ENCODE data around the gene C2CD4D.

C2CD4D gene

GRCh38 chr1:151833172-151833900, 6.3 kb downstream of the C2CD4D start:
- H3K4me1 ChIP-seq (ENCODE audit: control insufficient read depth, insufficient read depth, low read length): peaks cover 2% of the 10 kb centered on the region
- CTCF ChIA-PET: interaction anchor here (0.5 kb wide), 1 partner anchor 70 kb away, joined by 5 read pairs; the partner anchor contains the start of gene MRPL9

More at GRCh38 chr1:151833172-151833900, 6.3 kb downstream of the C2CD4D start:
- Histone ChIP-seq H3K4me3 (ENCODE audit: low read depth, low read length) (no peak overlapping the region), H3K27ac (ENCODE audit: extremely low read depth, low read depth, low read length) (no peak overlapping the region), H3K9me3 (ENCODE audit: control insufficient read depth, insufficient read depth, low read depth, low read length) (no peaks in the 10 kb centered on the region), H3K36me3 (ENCODE audit: control insufficient read depth in 2 of 2, insufficient read depth in 1 of 2, low read length in 2 of 2) (no peaks in the 10 kb centered on the region)
- POLR2A ChIA-PET: no interaction called here
- TF ChIP-seq ZNF776 (tag by site-specific recombination; IDR thresholded peaks at IDR 0.05; ENCODE audit: borderline replicate concordance) (no peak), GLI2 (tag by site-specific recombination; IDR thresholded peaks at IDR 0.05; ENCODE audit: borderline replicate concordance, low read depth) (no peak), ZNF658 (tag by site-specific recombination; IDR thresholded peaks at IDR 0.05) (no peak), HOXA7 (CRISPR knock-in tag; IDR thresholded peaks at IDR 0.05; ENCODE audit: borderline replicate concordance) (no peak), ZNF121 (tag by site-specific recombination; IDR thresholded peaks at IDR 0.05) (no peak), ZNF202 (tag by site-specific recombination; IDR thresholded peaks at IDR 0.05; ENCODE audit: borderline replicate concordance) (no peak), ZNF366 (tag by site-specific recombination; conservative IDR thresholded peaks at IDR 0.05) (no peak), TSHZ1 (tag by site-specific recombination; IDR thresholded peaks at IDR 0.05; ENCODE audit: borderline replicate concordance) (no peak), SP2 (tag by site-specific recombination; IDR thresholded peaks at IDR 0.05) (no peak), TCF7L2 (IDR thresholded peaks at IDR 0.05; ENCODE audit: borderline replicate concordance, low read depth, low read length) (no peak), CTCF (tag by site-specific recombination; IDR thresholded peaks at IDR 0.05) (no peak), ZNF280C (tag by site-specific recombination; IDR thresholded peaks at IDR 0.05) (no peak), ZFP37 (tag by site-specific recombination; IDR thresholded peaks at IDR 0.05) (no peak)
- TF ChIP-seq, protein P1, sequence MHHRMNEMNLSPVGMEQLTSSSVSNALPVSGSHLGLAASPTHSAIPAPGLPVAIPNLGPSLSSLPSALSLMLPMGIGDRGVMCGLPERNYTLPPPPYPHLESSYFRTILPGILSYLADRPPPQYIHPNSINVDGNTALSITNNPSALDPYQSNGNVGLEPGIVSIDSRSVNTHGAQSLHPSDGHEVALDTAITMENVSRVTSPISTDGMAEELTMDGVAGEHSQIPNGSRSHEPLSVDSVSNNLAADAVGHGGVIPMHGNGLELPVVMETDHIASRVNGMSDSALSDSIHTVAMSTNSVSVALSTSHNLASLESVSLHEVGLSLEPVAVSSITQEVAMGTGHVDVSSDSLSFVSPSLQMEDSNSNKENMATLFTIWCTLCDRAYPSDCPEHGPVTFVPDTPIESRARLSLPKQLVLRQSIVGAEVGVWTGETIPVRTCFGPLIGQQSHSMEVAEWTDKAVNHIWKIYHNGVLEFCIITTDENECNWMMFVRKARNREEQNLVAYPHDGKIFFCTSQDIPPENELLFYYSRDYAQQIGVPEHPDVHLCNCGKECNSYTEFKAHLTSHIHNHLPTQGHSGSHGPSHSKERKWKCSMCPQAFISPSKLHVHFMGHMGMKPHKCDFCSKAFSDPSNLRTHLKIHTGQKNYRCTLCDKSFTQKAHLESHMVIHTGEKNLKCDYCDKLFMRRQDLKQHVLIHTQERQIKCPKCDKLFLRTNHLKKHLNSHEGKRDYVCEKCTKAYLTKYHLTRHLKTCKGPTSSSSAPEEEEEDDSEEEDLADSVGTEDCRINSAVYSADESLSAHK (tag by site-specific recombination; IDR thresholded peaks at IDR 0.05): no peak

All from HEK293 (cell line).